Lung (tissue), 12 donors: ENCODE results near the gene COL6A3. TPM values are rescaled to one million over a fixed set of nuclear protein-coding genes. Genes with fewer than 3 reads are reported as not detected.
A peak's percentile ranks its signal among the peaks of the same experiment; 100 is the strongest.

Experiments
- ATAC-seq: fragments of 200-7000 bp; cut with Tn5 transposase; one replicate; pipeline ENCODE4 v1.9.1; 2020; ENCODE audit warnings: moderate number of reproducible peaks; ENCODE audit not compliant: insufficient read depth, low FRiP score
- DNase-seq, 3 donors: peaks; one replicate each; pipeline ENCODE4 v3.0.0-alpha.2; 2013 to 2017
- H3K27ac ChIP-seq, 2 donors: one replicate each; pipeline ENCODE4 v1.5.1; 2013; ENCODE audit warnings: mild to moderate bottlenecking in 2 of 2, moderate library complexity in 2 of 2, control low read depth in 1 of 2, inconsistent platforms in 1 of 2, low read depth in 1 of 2, low read length in 1 of 2
- H3K27me3 ChIP-seq, 3 donors: one replicate each; pipeline ENCODE4 v1.5.1; 2013; ENCODE audit warnings: low read length in 2 of 3; ENCODE audit not compliant: control insufficient read depth in 3 of 3, insufficient read depth in 3 of 3
- H3K36me3 ChIP-seq, 4 donors: one replicate each; pipeline ENCODE4 v1.5.1; 2013; ENCODE audit warnings: low read length in 4 of 4, mild to moderate bottlenecking in 1 of 4, moderate library complexity in 1 of 4; ENCODE audit not compliant: control insufficient read depth in 4 of 4, insufficient read depth in 4 of 4
- H3K4me1 ChIP-seq, 5 donors: one replicate each; pipeline ENCODE4 v1.5.1; 2013; ENCODE audit warnings: low read length in 5 of 5, mild to moderate bottlenecking in 2 of 5, moderate library complexity in 1 of 5; ENCODE audit not compliant: control insufficient read depth in 5 of 5, insufficient read depth in 5 of 5
- H3K4me3 ChIP-seq: one replicate; pipeline ENCODE4 v1.5.1; 2013; ENCODE audit warnings: mild to moderate bottlenecking, control low read depth, moderate library complexity
- H3K9ac ChIP-seq, 2 donors: one replicate each; pipeline ENCODE4 v1.5.1; 2013; ENCODE audit warnings: low read length in 2 of 2, control low read depth in 1 of 2; ENCODE audit not compliant: insufficient read depth in 1 of 2
- H3K9me3 ChIP-seq, 4 donors: one replicate each; pipeline ENCODE4 v1.5.1; 2013; ENCODE audit warnings: low read length in 3 of 4, mild to moderate bottlenecking in 1 of 4, moderate library complexity in 1 of 4; ENCODE audit not compliant: control insufficient read depth in 4 of 4, insufficient read depth in 3 of 4
- CTCF ChIP-seq: IDR thresholded peaks from 2 replicates; pipeline ENCODE4 v1.5.1; 2012; ENCODE audit warnings: mild to moderate bottlenecking; ENCODE audit errors: control extremely low read depth, extremely low read depth
- WGBS, 2 donors: extraction: QIAGEN DNeasy Blood & Tissue Kit; methylation state at CpG; one replicate each; pipeline ENCODE4 v1.1.7; 2013; 5-methylcytosine and 5-hydroxymethylcytosine counted together
- polyA plus RNA-seq, 2 donors: library from polyadenylated mRNA; stranded (reverse); fragments of 200-250 nt; gene quantifications; one replicate each; pipeline ENCODE4 v1.2.1, GENCODE V29; 2013
- total RNA-seq, 2 donors: library from RNA; depleted of rRNA in 1 of 2; stranded (reverse); fragments of >200 nt in 1 of 2; gene quantifications; one replicate each; pipeline ENCODE4 v1.2.1, GENCODE V29; 2014 to 2021
- donor health status: control.
- donor health status: control.
- donor health status: Bipolar disorder and iron deficiency.
- donor health status: healthy.
- donor health status: DM: yes; HTN: yes; CAD: no.

Gene COL6A3
- total and polyA plus RNA-seq, 4 donors: 36.4 to 548 (median 277) TPM

GRCh38 chr2:237333748-237334147 is 80.2 kb downstream of the COL6A3 start:
- ATAC-seq (no peak), DNase-seq (no peak)
- Histone ChIP-seq H3K9ac (peak overlapping the region in 1 of 2 donors; percentile 36), H3K36me3 (peaks cover 0 to 62% (median 23%) of the 10 kb centered on the region in 4 donors), H3K4me1 (peaks cover 0 to 18% (median 3%) of the 10 kb centered on the region in 5 donors), H3K4me3 (no peak overlapping the region), H3K27ac (no peak overlapping the region), H3K9me3 (peaks cover 0 to 2% (median 0%) of the 10 kb centered on the region in 4 donors), H3K27me3 (no peaks in the 10 kb centered on the region)
- TF ChIP-seq CTCF: no peak
- 95 to 100% methylated on average over 1 of the region's 1 CpG for WGBS, 2 donors

GRCh38 chr2:237330541-237330940 is 83.4 kb downstream of the COL6A3 start:
- 65 to 82% methylated on average over 4 of the region's 4 CpGs for WGBS, 2 donors
- Histone ChIP-seq H3K9me3 (no peaks in the 10 kb centered on the region), H3K9ac (no peak overlapping the region), H3K27me3 (no peaks in the 10 kb centered on the region), H3K4me1 (peaks cover 0 to 44% (median 19%) of the 10 kb centered on the region in 5 donors), H3K36me3 (peaks cover 0 to 58% (median 19%) of the 10 kb centered on the region in 4 donors), H3K27ac (no peak overlapping the region), H3K4me3 (no peak overlapping the region)
- ATAC-seq (no peak), DNase-seq (no peak)
- no peak for TF ChIP-seq CTCF

DNA sequence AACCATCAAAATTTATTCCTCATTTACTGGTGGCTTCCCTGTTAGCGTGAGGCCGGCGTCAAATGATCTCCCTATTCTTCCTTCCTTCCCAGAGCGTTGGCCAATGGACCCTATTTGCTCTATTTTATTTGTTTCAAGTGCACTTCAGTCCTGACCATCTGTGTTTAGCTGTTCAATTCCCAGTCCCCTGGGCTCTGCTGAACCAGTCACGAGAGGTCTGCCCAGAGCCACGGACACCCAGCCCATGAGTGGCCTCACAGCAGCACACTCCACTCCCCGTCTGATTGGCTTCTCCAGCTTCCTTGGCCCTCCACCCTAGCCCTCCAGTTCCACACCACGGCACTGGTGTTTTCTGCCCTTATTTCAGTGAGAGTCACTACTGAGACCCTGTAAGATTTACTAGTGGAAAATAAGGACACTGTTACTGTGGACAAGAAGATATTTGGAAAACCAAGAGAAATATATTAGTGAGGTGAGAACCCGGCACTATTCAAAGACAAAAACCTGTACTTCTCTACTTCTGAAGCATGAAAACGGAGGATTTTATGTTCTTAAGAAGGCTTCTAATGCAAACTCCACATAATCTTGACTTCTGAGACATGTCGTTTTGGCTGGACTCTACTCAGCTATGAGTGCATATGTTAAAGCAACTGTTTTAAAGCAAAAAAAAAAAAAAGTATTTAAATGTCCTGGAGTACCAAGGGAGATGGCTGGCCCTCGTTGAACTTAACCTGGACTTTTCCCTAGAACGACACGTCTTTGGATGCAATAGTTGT is 86.6 kb downstream of the COL6A3 start:
- DNase-seq: no peak
- H3K27ac ChIP-seq: peak overlapping the region in 1 of 2 donors; percentile 71
- H3K4me3 ChIP-seq: no peak overlapping the region
- peaks cover 0 to 52% (median 19%) of the 10 kb centered on the region in 5 donors for H3K4me1 ChIP-seq
- peak overlapping the region in 1 of 2 donors; percentile 71 for H3K9ac ChIP-seq
- TF ChIP-seq CTCF: no peak
- ATAC-seq: no peak
- WGBS, 2 donors: 80 to 85% methylated on average over 14 of the region's 14 CpGs
- no peaks in the 10 kb centered on the region for H3K27me3 ChIP-seq
- peaks cover 0 to 61% (median 17%) of the 10 kb centered on the region in 4 donors for H3K36me3 ChIP-seq
- H3K9me3 ChIP-seq: no peaks in the 10 kb centered on the region
